K562 (cell line): ENCODE data around the gene PFAS. TPM values are rescaled to one million over a fixed set of nuclear protein-coding genes. Genes with fewer than 3 reads are reported as not detected.
A peak's percentile ranks its signal among the peaks of the same experiment; 100 is the strongest.

ENCODE experiments used
- ATAC-seq: fragments of 200-7000 bp; cut with Tn5 transposase; 3 replicates; pipeline ENCODE4 v1.9.1; 2020; ENCODE audit warnings: moderate library complexity
- BruUV-seq: library from RNA; stranded (reverse); fragments of 400-500 nt; replicated peaks from 2 replicates; lab custom pipeline; 2021; lab: Mats Ljungman, UMichigan
- CTCF ChIA-PET: fragments of 300-600 bp; formaldehyde crosslinking; extraction: SDS; loops from one replicate; lab custom pipeline; 2021; ENCODE audit warnings: low intra/inter-chr PET ratio; lab: Yijun Ruan, JAX
- POLR2A ChIA-PET: fragments of 300-600, 350-650 bp; sonication (Branson Sonifier 250); formaldehyde crosslinking; extraction: SDS; loops from one replicate; lab custom pipeline; 2021; ENCODE audit warnings: antibody characterized with exemption, inconsistent platforms; lab: Yijun Ruan, JAX
- DNase-seq, 4 experiments: peaks; one replicate each; pipeline versions ENCODE4 v3.0.0 to v3.0.0-alpha.2; 2011 to 2018; ENCODE audit warnings: low spot score in 3 of 4, mixed read lengths in 3 of 4; ENCODE audit errors: extremely low read depth in 1 of 4
- FAIRE-seq: peaks from 2 replicates; lab custom pipeline; 2011; peaks lifted over from hg19 to GRCh38; lab: Jason Lieb, UNC
- H2AFZ ChIP-seq: 2 replicates; pipeline ENCODE4 v1.6.0; 2011; ENCODE audit warnings: low read depth, low read length, control low read depth, inconsistent platforms
- H3K27ac ChIP-seq: fragments of 200-600 bp; 3 replicates; pipeline ENCODE4 v1.8.0; 2011; ENCODE audit warnings: low read depth, mild to moderate bottlenecking, control low read depth, inconsistent platforms, low read length, moderate library complexity, mixed read lengths; ENCODE audit errors: extremely low read depth
- H3K27me3 ChIP-seq, 2 experiments: fragments of 300-600 bp in 1 of 2; 2 replicates in 1 of 2; 3 replicates in 1 of 2; pipeline versions ENCODE4 v1.6.0 to v1.8.0; 2011; ENCODE audit warnings: inconsistent platforms in 2 of 2, low read length in 2 of 2, mild to moderate bottlenecking in 1 of 2, mixed read lengths in 1 of 2, moderate library complexity in 1 of 2; ENCODE audit not compliant: control insufficient read depth in 2 of 2, insufficient read depth in 2 of 2
- H3K36me3 ChIP-seq: fragments of 300-600 bp; 3 replicates; pipeline ENCODE4 v1.8.0; 2011; ENCODE audit warnings: mild to moderate bottlenecking, low read length, inconsistent platforms; ENCODE audit not compliant: control insufficient read depth, insufficient read depth
- H3K4me1 ChIP-seq, 2 experiments: fragments of 200-600 bp in 1 of 2; replicated peaks in 1 of 2; 2 replicates in 1 of 2; 3 replicates in 1 of 2; pipeline versions ENCODE4 v1.5.1 to v1.8.0; 2011; ENCODE audit warnings: inconsistent platforms in 2 of 2, low read length in 2 of 2, mild to moderate bottlenecking in 1 of 2, mixed read lengths in 1 of 2, moderate library complexity in 1 of 2; ENCODE audit not compliant: control insufficient read depth in 2 of 2, insufficient read depth in 2 of 2
- H3K4me2 ChIP-seq: 2 replicates; pipeline ENCODE4 v1.6.1; 2011; ENCODE audit warnings: low read length, control low read depth, inconsistent platforms, mixed read lengths; ENCODE audit not compliant: insufficient read depth
- H3K4me3 ChIP-seq: fragments of 200-600 bp; sonication (generic), shearing (Covaris generic); 2 replicates; pipeline ENCODE4 v1.5.1; 2016; ENCODE audit warnings: control low read depth, inconsistent platforms
- H3K79me2 ChIP-seq: fragments of 200-600 bp; 3 replicates; pipeline ENCODE4 v1.8.0; 2011; ENCODE audit warnings: low read length, inconsistent platforms; ENCODE audit not compliant: control insufficient read depth, insufficient read depth
- H3K9ac ChIP-seq, 2 experiments: 2 replicates each; pipeline versions ENCODE4 v1.6.0 to v1.6.1; 2011; ENCODE audit warnings: low read depth in 2 of 2, low read length in 2 of 2, control low read depth in 1 of 2, inconsistent platforms in 1 of 2, mild to moderate bottlenecking in 1 of 2, mixed read lengths in 1 of 2; ENCODE audit not compliant: insufficient read depth in 1 of 2
- H3K9me1 ChIP-seq: one replicate; pipeline ENCODE4 v1.6.0; 2011; ENCODE audit warnings: inconsistent platforms, mild to moderate bottlenecking, low read length, moderate library complexity; ENCODE audit not compliant: control insufficient read depth, insufficient read depth
- H3K9me3 ChIP-seq: replicated peaks from 2 replicates; pipeline ENCODE4 v1.5.1; 2011; ENCODE audit warnings: low read depth, low read length, inconsistent platforms; ENCODE audit not compliant: control insufficient read depth, insufficient read depth
- H4K20me1 ChIP-seq: replicated peaks from 2 replicates; pipeline ENCODE4 v1.6.1; 2011; ENCODE audit warnings: low read length, inconsistent platforms, mixed read lengths; ENCODE audit not compliant: control insufficient read depth, insufficient read depth
- DEAF1 ChIP-seq: fragments of 450-650 bp; formaldehyde crosslinking; IDR thresholded peaks from 2 replicates; pipeline ENCODE4 v1.4.0; 2020; ENCODE audit warnings: mild to moderate bottlenecking, moderate library complexity
- E2F6 ChIP-seq, 2 experiments: IDR thresholded peaks; 2 replicates each; pipeline ENCODE4 v1.6.1; 2011; ENCODE audit warnings: borderline replicate concordance in 1 of 2, control low read depth in 1 of 2, low read depth in 1 of 2, low read length in 1 of 2, mild to moderate bottlenecking in 1 of 2, mixed read lengths in 1 of 2, moderate library complexity in 1 of 2; ENCODE audit not compliant: insufficient read depth in 1 of 2, insufficient read length in 1 of 2, poor library complexity in 1 of 2, severe bottlenecking in 1 of 2; ENCODE audit errors: extremely low read depth in 1 of 2
- FIP1L1 ChIP-seq: fragments of 200-400 bp; formaldehyde crosslinking; IDR thresholded peaks from 2 replicates; pipeline ENCODE4 v1.6.1; 2018; ENCODE audit warnings: mild to moderate bottlenecking, low read depth, low read length; ENCODE audit not compliant: poor library complexity, severe bottlenecking
- FOXA3 ChIP-seq, 2 experiments: fragments of 450-650 bp in 1 of 2; sonication (generic) in 1 of 2; formaldehyde crosslinking; IDR thresholded peaks in 1 of 2; conservative IDR thresholded peaks in 1 of 2; 2 replicates each; pipeline versions ENCODE4 v1.4.0 to v1.8.0; 2020 to 2022; ENCODE audit warnings: mild to moderate bottlenecking in 2 of 2, missing genetic modification reagents in 1 of 2
- KDM5B ChIP-seq: fragments of 200-600 bp; sonication (generic); IDR thresholded peaks from 2 replicates; pipeline ENCODE4 v1.6.1; 2012; ENCODE audit warnings: low read depth, mild to moderate bottlenecking, moderate library complexity, low read length, control low read depth, inconsistent platforms; ENCODE audit not compliant: insufficient replicate concordance
- POLR2A ChIP-seq: fragments of 450-650 bp; conservative IDR thresholded peaks from 2 replicates; pipeline ENCODE4 v1.6.1; 2016
- POLR2B ChIP-seq: fragments of 450-650 bp; IDR thresholded peaks from 2 replicates; pipeline ENCODE4 v1.6.1; 2018; ENCODE audit warnings: low read depth; ENCODE audit not compliant: partially characterized antibody
- POLR2G ChIP-seq: fragments of 200-400 bp; formaldehyde crosslinking; IDR thresholded peaks from 2 replicates; pipeline ENCODE4 v1.6.1; 2017; ENCODE audit warnings: low read depth, mild to moderate bottlenecking, antibody characterized with exemption, low read length, moderate library complexity
- RBFOX2 ChIP-seq: fragments of 200-400 bp; formaldehyde crosslinking; IDR thresholded peaks from 2 replicates; pipeline ENCODE4 v1.6.1; 2017; ENCODE audit warnings: low read depth, mild to moderate bottlenecking, low read length, moderate library complexity
- SUPT5H ChIP-seq: fragments of 450-650 bp; IDR thresholded peaks from 2 replicates; pipeline ENCODE4 v1.6.1; 2016
- WGBS: fragments of 100-300 bp; shearing (Covaris generic); methylation state at CpG from one replicate; pipeline ENCODE4 v1.1.6; 2016; ENCODE audit warnings: low coverage, mixed read lengths; ENCODE audit not compliant: insufficient coverage; ENCODE audit errors: missing lambda C conversion rate; 5-methylcytosine and 5-hydroxymethylcytosine counted together
- in situ Hi-C: fragments of 300-500 bp; cut with MboI; formaldehyde crosslinking; loops from 4 replicates; pipeline ENCODE4 v1.15.0; 2018; ENCODE audit warnings: inconsistent platforms, mixed read lengths
- intact Hi-C: fragments of 100-400 bp; cut with micrococcal nuclease; formaldehyde crosslinking; loops from 2 replicates; pipeline ENCODE4 v1.14.2; 2022
- polyA plus RNA-seq, 8 experiments: library from polyadenylated mRNA; depleted of rRNA in 4 of 8; stranded (reverse) in 5 of 8; unstranded in 3 of 8; fragments of >200 nt; fragmentation: Nextera tagmentation in 2 of 8; fragmentation: Illumina TruSeq in 1 of 8; extraction: Ambion mirVana in 2 of 8; extraction: Trizol in 1 of 8; gene quantifications; 2 replicates each; pipeline versions ENCODE4 v1.2.1 to v1.2.3, GENCODE V29; 2011 to 2014; ENCODE audit warnings: inconsistent platforms in 1 of 8, missing spikeins in 1 of 8
- total RNA-seq, 7 experiments: library from RNA; depleted of rRNA in 6 of 7; stranded (reverse); fragments of >200 nt in 6 of 7; fragmentation: Illumina TruSeq in 2 of 7; extraction: Trizol in 2 of 7; gene quantifications; 2 replicates each; pipeline versions ENCODE4 v1.2.1 to v1.2.3, GENCODE V29; 2011 to 2021; ENCODE audit warnings: low replicate concordance in 1 of 7

PFAS gene
- total and polyA plus RNA-seq, 9 of the 15 experiments (the other 6 are each of a cell fraction or from before 2014, with no cell fraction given): 11.6 to 131 (median 43.9) TPM

- no peak for DNase-seq
- H3K4me3 ChIP-seq: no peak overlapping the region
- WGBS: 84% methylated on average over 9 of the region's 19 CpGs
- CTCF ChIA-PET: no interaction called here
- no peak overlapping the region for H3K27ac ChIP-seq
- H4K20me1 ChIP-seq: no peaks in the 10 kb centered on the region
- TF ChIP-seq E2F6 (IDR thresholded peaks at IDR 0.05; ENCODE audit: borderline replicate concordance in 1 of 2, extremely low read depth in 1 of 2, insufficient read depth in 1 of 2, insufficient read length in 1 of 2, low read depth in 1 of 2, low read length in 1 of 2, poor library complexity in 1 of 2, severe bottlenecking in 1 of 2) (no peak), FOXA3 (CRISPR knock-in tag; conservative IDR thresholded peaks at IDR 0.05 in 1 of 2, IDR thresholded peaks at IDR 0.05 in 1 of 2) (no peak), POLR2G (peak; percentile 58), FIP1L1 (no peak), SUPT5H (peak; percentile 66; the same call in 1 of the 2 replicates), POLR2A (peak; percentile 54), DEAF1 (CRISPR knock-in tag) (no peak), RBFOX2 (peak; percentile 56), KDM5B (peak; percentile 56), POLR2B (peak; percentile 36)
- in situ Hi-C loops: no loop called here
- peaks cover 2% of the 10 kb centered on the region; the same call in 1 of the 2 replicates for H3K9me3 ChIP-seq
- H3K9me1 ChIP-seq: no peaks in the 10 kb centered on the region
- H3K36me3 ChIP-seq: peaks cover 50% of the 10 kb centered on the region
- ATAC-seq: no peak; the same call in 2 of the 3 replicates
- H3K4me2 ChIP-seq: no peak overlapping the region
- POLR2A ChIA-PET: interaction anchor here (0.6 to 1.3 kb wide), 3 partner anchors 18 to 290 kb away, joined by 3 to 5 read pairs (median 4); no protein-coding TSS in a partner anchor
- H3K27me3 ChIP-seq: no peaks in the 10 kb centered on the region
- H3K4me1 ChIP-seq: peaks cover 3 to 18% of the 10 kb centered on the region in 2 experiments; a peak in 4 of 5 replicates
- H3K79me2 ChIP-seq: peaks cover 28% of the 10 kb centered on the region
- FAIRE-seq: no peak
- H2AFZ ChIP-seq: no peak overlapping the region
- H3K9ac ChIP-seq: peak overlapping the region in 1 of 2 experiments; percentile 17; a peak in 1 of 4 replicates
- BruUV-seq: no TSS peak
- intact Hi-C loops: no loop called here
Observed at GRCh38 chr17:8204761-8205555, 44.1 kb upstream of the PFAS start.
